ENCODE results near the gene THSD4. TPM values are rescaled to one million over a fixed set of nuclear protein-coding genes. Genes with fewer than 3 reads are reported as not detected.
A peak's percentile ranks its signal among the peaks of the same experiment; 100 is the strongest.

THSD4 gene
- total and polyA plus RNA-seq, 2 of the 8 experiments (the other 6 are each of a cell fraction or from before 2014, with no cell fraction given), result 2.5 to 6.2 TPM

DNA sequence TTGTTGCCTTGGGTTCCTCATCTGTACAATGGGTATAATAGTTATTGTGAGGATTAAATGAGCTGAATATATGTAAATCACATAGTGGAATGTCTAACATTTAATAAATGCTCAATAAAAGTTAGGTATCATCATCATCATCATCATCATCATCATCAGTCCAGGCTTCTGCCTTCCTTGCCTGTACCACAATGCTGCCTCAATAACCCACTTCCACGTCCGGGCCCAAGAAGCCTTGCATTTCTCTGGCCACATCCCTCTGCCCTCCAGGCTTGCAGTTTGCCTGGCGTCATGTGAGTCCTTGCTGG, 137.4 kb downstream of the THSD4 start:
- Histone ChIP-seq H3K4me1 (replicated peaks in 1 of 4; ENCODE audit: control insufficient read depth in 3 of 4, insufficient read depth in 4 of 4, low read length in 3 of 4) (no peaks in the 10 kb centered on the region), H3K23ac (ENCODE audit: insufficient read length) (no peak overlapping the region), H3K18ac (ENCODE audit: extremely low read depth, low read length) (no peak overlapping the region), H2BK20ac (ENCODE audit: low read length) (no peak overlapping the region), H4K8ac (ENCODE audit: extremely low read depth, insufficient read depth, low read length) (peak overlapping the region; percentile 73; the same call in 1 of the 2 replicates), H4K20me1 (replicated peaks in 1 of 2; ENCODE audit: control insufficient read depth in 1 of 2, insufficient read depth in 2 of 2, low read length in 2 of 2) (no peaks in the 10 kb centered on the region), H3K79me1 (ENCODE audit: low read depth, low read length) (no peaks in the 10 kb centered on the region), H2AK5ac (ENCODE audit: low read depth, low read length) (no peak overlapping the region), H2BK5ac (ENCODE audit: low read depth, low read length) (no peak overlapping the region), H3K4ac (replicated peaks; ENCODE audit: insufficient read length, low read depth, low read length) (no peak overlapping the region), H3K27me3 (replicated peaks in 1 of 4; ENCODE audit: control insufficient read depth in 3 of 4, extremely low read depth in 1 of 4, insufficient read depth in 3 of 4, low read length in 3 of 4) (no peaks in the 10 kb centered on the region; a peak in 1 of 7 replicates), H4K91ac (replicated peaks; ENCODE audit: insufficient read length, low read length) (no peak overlapping the region), H2AFZ (ENCODE audit: low read length) (no peak overlapping the region), H3K14ac (ENCODE audit: insufficient read length) (no peak overlapping the region), H2BK15ac (ENCODE audit: low read length) (no peak overlapping the region), H3K4me2 (ENCODE audit: insufficient read depth in 1 of 2, low read depth in 2 of 2, low read length in 2 of 2) (no peak overlapping the region), H3K23me2 (ENCODE audit: low read depth, low read length) (no peaks in the 10 kb centered on the region), H3K9me3 (ENCODE audit: insufficient read depth in 2 of 2, low read depth in 1 of 2, low read length in 1 of 2) (no peaks in the 10 kb centered on the region), H2BK12ac (ENCODE audit: low read depth, low read length) (no peak overlapping the region), H3K79me2 (ENCODE audit: control insufficient read depth in 1 of 2, insufficient read depth in 2 of 2, low read length in 2 of 2) (no peaks in the 10 kb centered on the region), H3K27ac (ENCODE audit: low read depth, low read length) (no peak overlapping the region), H3K36me3 (ENCODE audit: control insufficient read depth in 2 of 4, insufficient read depth in 4 of 4, low read length in 3 of 4) (no peaks in the 10 kb centered on the region), H3K4me3 (ENCODE audit: extremely low read depth in 1 of 4, insufficient read depth in 2 of 4, low read depth in 3 of 4, low read length in 4 of 4) (no peak overlapping the region), H2BK120ac (replicated peaks; ENCODE audit: low read depth, low read length) (no peak overlapping the region), H4K5ac (ENCODE audit: insufficient read length, low read depth, low read length) (no peak overlapping the region), H3K9ac (replicated peaks in 1 of 4; ENCODE audit: extremely low read depth in 1 of 4, low read depth in 3 of 4, low read length in 3 of 4) (no peak overlapping the region), H3K56ac (replicated peaks; ENCODE audit: insufficient read length, low read depth, low read length) (no peak overlapping the region)
- POLR2A ChIA-PET (ENCODE audit: partially characterized antibody), result interaction anchor here (1.6 kb wide), 1 partner anchor 14 kb away, joined by 4 read pairs; no protein-coding TSS in a partner anchor
- CTCF ChIA-PET (ENCODE audit: partially characterized antibody), result interaction anchor here (1.0 to 1.6 kb wide), 3 partner anchors 9 to 12 kb away, joined by 3 to 5 read pairs (median 3); no protein-coding TSS in a partner anchor
- no peak for FAIRE-seq
- DNase-seq (ENCODE audit: low read depth in 1 of 2, low spot score in 2 of 2), result no peak
- WGBS, 2 experiments (ENCODE audit: extremely low coverage in 1 of 2, insufficient coverage in 1 of 2, insufficient read length in 1 of 2, insufficient replicate concordance in 2 of 2, low coverage in 1 of 2, low lambda C conversion rate in 2 of 2, missing lambda C conversion rate in 1 of 2), result 81% methylated on average over 3 of the region's 3 CpGs; no CpG with 5 or more reads in 1 of the 2 experiments
- TF ChIP-seq TAF7 (optimal IDR thresholded peaks at IDR 0.05; ENCODE audit: borderline replicate concordance, low read depth, low read length) (no peak), CEBPB (IDR thresholded peaks at IDR 0.05; ENCODE audit: low read depth, low read length) (no peak), RAD21 (IDR thresholded peaks at IDR 0.05 in 1 of 2, conservative IDR thresholded peaks at IDR 0.05 in 1 of 2; ENCODE audit: low read depth in 2 of 2, low read length in 2 of 2) (no peak), TAF1 (IDR thresholded peaks at IDR 0.05; ENCODE audit: low read depth, low read length) (no peak), CHD1 (IDR thresholded peaks at IDR 0.05; ENCODE audit: low read depth, low read length) (no peak), SP1 (IDR thresholded peaks at IDR 0.05; ENCODE audit: low read depth, low read length) (no peak)

All from H1 (cell line).